SU-DHL-6 (cell line): Measurements from ENCODE around the gene ATE1.

ENCODE experiments used
- CTCF ChIP-seq: fragments of 200-600 bp; sonication (generic); IDR thresholded peaks from one replicate; pipeline ENCODE4 v1.5.1; 2017; ENCODE audit warnings: antibody characterized with exemption, mild to moderate bottlenecking, low read length, moderate library complexity; ENCODE audit not compliant: insufficient read depth, poor library complexity, severe bottlenecking
- EZH2phosphoT487 ChIP-seq: fragments of 200-600 bp; sonication (generic), shearing (Covaris generic); conservative IDR thresholded peaks from 2 replicates; pipeline ENCODE4 v1.6.1; 2018; ENCODE audit warnings: mild to moderate bottlenecking, antibody characterized with exemption, low read length, moderate library complexity, mixed read lengths

- TF ChIP-seq CTCF (no peak), EZH2phosphoT487 (no peak)
Measured at GRCh38 chr10:121690970-121691369, 236.9 kb downstream of the ATE1 start.
